Measurements from ENCODE around the gene AVP. TPM values are rescaled to one million over a fixed set of nuclear protein-coding genes. Genes with fewer than 3 reads are reported as not detected.

Gene AVP
- total RNA-seq, 1 experiment from 2014 or later, result not detected

DNA sequence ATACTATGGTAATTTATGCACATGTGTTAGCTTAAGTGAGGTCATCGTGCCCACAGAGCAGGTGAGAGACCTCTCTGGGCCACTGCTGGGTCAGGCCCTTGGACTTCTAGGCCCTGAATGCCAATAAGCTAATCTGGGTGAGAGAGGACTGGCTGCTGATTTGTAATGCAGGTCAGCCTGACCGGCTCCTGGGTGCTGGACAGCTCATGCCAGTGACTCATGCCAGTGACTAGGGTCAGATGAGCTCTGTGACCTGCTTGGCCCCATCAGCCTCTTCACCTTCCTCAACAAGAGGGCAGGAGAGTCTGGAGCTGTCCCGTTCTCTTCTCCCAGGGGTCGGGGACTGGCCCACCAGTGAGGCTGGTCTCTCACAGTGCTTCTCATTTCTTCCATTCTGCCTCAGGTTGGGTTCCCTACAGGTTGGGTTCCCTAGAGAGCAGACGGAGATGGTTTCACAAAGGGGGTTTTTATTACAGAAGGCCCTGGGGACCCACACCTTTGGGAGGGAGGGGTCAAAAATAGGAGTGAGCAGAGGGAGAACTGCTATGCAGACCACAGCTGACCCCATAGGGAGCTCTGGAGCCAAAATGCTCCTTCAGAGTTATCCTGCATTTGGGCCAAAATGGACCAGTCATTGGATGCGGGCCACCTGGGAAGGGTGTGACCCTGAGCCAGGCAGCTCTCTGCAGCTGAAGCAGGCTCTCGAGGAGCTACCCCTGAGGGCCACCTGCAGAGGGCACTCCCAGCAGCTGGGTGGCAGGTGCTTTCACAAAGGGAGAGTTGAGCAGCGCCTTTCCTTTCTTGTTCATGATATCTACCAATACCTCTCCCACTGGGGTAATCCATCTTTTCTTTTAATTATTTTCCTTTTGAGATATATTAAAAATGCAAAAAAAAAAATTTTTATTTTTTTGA lies 15.3 kb downstream of the AVP start:
- Histone ChIP-seq H3K9me3 (ENCODE audit: control insufficient read depth, low read depth, low read length) (peaks cover 2% of the 10 kb centered on the region), H3K18ac (ENCODE audit: insufficient read length, low read depth, low read length) (no peak overlapping the region), H2BK120ac (ENCODE audit: low read depth, low read length, poor library complexity, severe bottlenecking) (no peak overlapping the region), H3K4me1 (ENCODE audit: insufficient read depth, low read length) (no peaks in the 10 kb centered on the region), H2AK5ac (ENCODE audit: insufficient read length, low read length) (no peak overlapping the region), H3K27ac (ENCODE audit: insufficient read length, low read depth, low read length) (no peak overlapping the region), H3K4ac (ENCODE audit: low read depth, low read length) (no peak overlapping the region), H3K27me3 (ENCODE audit: insufficient read depth, low read length) (peaks cover 9% of the 10 kb centered on the region; the same call in 1 of the 2 replicates), H3K23ac (ENCODE audit: insufficient read length, low read depth, low read length) (no peak overlapping the region), H2BK20ac (ENCODE audit: low read depth, low read length, poor library complexity, severe bottlenecking) (no peak overlapping the region), H2BK15ac (ENCODE audit: low read depth, low read length) (no peak overlapping the region), H3K9ac (ENCODE audit: extremely low read depth, insufficient read length, low read length) (no peak overlapping the region), H2BK5ac (ENCODE audit: insufficient read length, low read length) (no peak overlapping the region), H4K8ac (replicated peaks; ENCODE audit: insufficient read length, low read depth, low read length) (no peak overlapping the region), H4K20me1 (ENCODE audit: control insufficient read depth, insufficient read depth, insufficient read length) (no peaks in the 10 kb centered on the region), H3K56ac (ENCODE audit: insufficient read length, low read depth, low read length) (no peak overlapping the region), H3T11ph (ENCODE audit: low read length) (no peak overlapping the region), H2BK12ac (ENCODE audit: insufficient read length, low read depth, low read length) (no peak overlapping the region), H4K5ac (ENCODE audit: insufficient read length, low read depth, low read length) (no peak overlapping the region), H3K79me1 (ENCODE audit: insufficient read depth, low read depth, low read length, poor library complexity, severe bottlenecking) (no peaks in the 10 kb centered on the region), H2AFZ (ENCODE audit: low read length) (no peak overlapping the region), H3K4me2 (ENCODE audit: insufficient read depth, insufficient read length, low read length) (no peak overlapping the region), H4K91ac (ENCODE audit: insufficient read length, low read depth, low read length) (no peak overlapping the region), H3K14ac (ENCODE audit: insufficient read depth, low read length) (no peak overlapping the region; the same call in 1 of the 2 replicates), H3K79me2 (ENCODE audit: insufficient read depth, low read length) (no peaks in the 10 kb centered on the region), H3K23me2 (ENCODE audit: insufficient read length, low read depth, low read length, poor library complexity, severe bottlenecking) (no peaks in the 10 kb centered on the region)
- WGBS (ENCODE audit: extremely low coverage, insufficient read length, low lambda C conversion rate), result no CpG with 5 or more reads among the region's 8 CpGs
- Mint-ChIP-seq H3K36me3 (ENCODE audit: insufficient read depth in 1 of 3, low read depth in 3 of 3) (no peaks in the 10 kb centered on the region; a peak in 2 of 7 replicates), H3K27me3 (ENCODE audit: low read depth) (peaks cover 39% of the 10 kb centered on the region), H3K9me3 (peaks cover 3% of the 10 kb centered on the region in 2 experiments; a peak in 4 of 5 replicates), H3K27ac (no peak overlapping the region), H3K4me1 (peaks cover 6% of the 10 kb centered on the region in 2 experiments), H3K4me3 (no peak overlapping the region)
- TF ChIP-seq CTCF (conservative IDR thresholded peaks at IDR 0.05), result peak; percentile 52
- peak; percentile 57 for DNase-seq

Measured in H9 (cell line).